Liver (tissue), 3 donors: ENCODE measurements around the gene DCTN1.

Source experiments
- FOXA1 ChIP-seq: IDR thresholded peaks from 2 replicates; pipeline ENCODE4 v1.6.1; 2016; ENCODE audit warnings: antibody characterized with exemption
- GABPA ChIP-seq, 2 donors: IDR thresholded peaks in 1 of 2; conservative IDR thresholded peaks in 1 of 2; 2 replicates each; pipeline ENCODE4 v1.6.1; 2016; ENCODE audit warnings: antibody characterized with exemption in 2 of 2, mild to moderate bottlenecking in 1 of 2, moderate library complexity in 1 of 2
- JUND ChIP-seq, 2 donors: IDR thresholded peaks; 2 replicates each; pipeline ENCODE4 v1.6.1; 2016; ENCODE audit warnings: antibody characterized with exemption in 2 of 2
- RAD21 ChIP-seq, 2 donors: IDR thresholded peaks; 2 replicates each; pipeline ENCODE4 v1.6.1; 2016; ENCODE audit warnings: antibody characterized with exemption in 2 of 2, mild to moderate bottlenecking in 2 of 2
- RXRA ChIP-seq, 2 donors: IDR thresholded peaks; 2 replicates each; pipeline ENCODE4 v1.6.1; 2017 to 2018; ENCODE audit warnings: antibody characterized with exemption in 2 of 2, mild to moderate bottlenecking in 1 of 2
- SP1 ChIP-seq: IDR thresholded peaks from 2 replicates; pipeline ENCODE4 v1.6.1; 2018; ENCODE audit warnings: antibody characterized with exemption, mild to moderate bottlenecking
- TAF1 ChIP-seq: conservative IDR thresholded peaks from 2 replicates; pipeline ENCODE4 v1.6.1; 2016; ENCODE audit warnings: antibody characterized with exemption, mild to moderate bottlenecking
- YY1 ChIP-seq: IDR thresholded peaks from 2 replicates; pipeline ENCODE4 v1.6.1; 2016; ENCODE audit warnings: antibody characterized with exemption, mild to moderate bottlenecking
- TF ChIP-seq, protein P1 (sequence below): fragments of 150-350 bp; IDR thresholded peaks from 2 replicates; pipeline ENCODE4 v1.5.1; 2017; ENCODE audit warnings: improper control_type of control experiment, low read depth, low read length; ENCODE audit not compliant: missing input control
- TF ChIP-seq, protein P2 (sequence below): IDR thresholded peaks from 2 replicates; pipeline ENCODE4 v1.6.1; 2016; ENCODE audit warnings: antibody characterized with exemption
- TF ChIP-seq, protein P3 (sequence below): IDR thresholded peaks from 2 replicates; pipeline ENCODE4 v1.6.1; 2016; ENCODE audit warnings: antibody characterized with exemption
- TF ChIP-seq, protein P4 (sequence below): IDR thresholded peaks from 2 replicates; pipeline ENCODE4 v1.6.1; 2016; ENCODE audit warnings: antibody characterized with exemption
- TF ChIP-seq, protein P5 (sequence below): IDR thresholded peaks from 2 replicates; pipeline ENCODE4 v1.6.1; 2016; ENCODE audit warnings: antibody characterized with exemption, mild to moderate bottlenecking
- donor health status: healthy.
- donor health status: healthy.

DNA sequence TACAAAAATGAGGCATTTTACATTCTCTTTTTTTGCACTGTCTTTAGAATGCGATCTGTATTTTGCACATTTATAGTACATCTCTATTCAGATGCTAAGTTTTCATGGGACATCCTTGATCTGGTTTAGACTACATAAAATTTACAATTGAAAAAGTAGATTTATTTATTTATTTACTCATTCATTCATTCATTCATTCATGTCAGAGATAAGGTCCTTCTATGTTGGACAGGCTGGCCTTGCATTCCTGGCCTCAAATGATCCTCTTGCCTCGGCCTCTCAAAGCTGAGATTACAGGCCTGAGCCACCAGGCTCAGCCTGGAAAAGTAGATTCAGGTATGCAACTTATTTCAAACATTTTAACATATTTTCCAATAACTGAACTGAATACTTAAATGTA, 16.0 kb upstream of the DCTN1 start:
- TF ChIP-seq, protein P1, sequence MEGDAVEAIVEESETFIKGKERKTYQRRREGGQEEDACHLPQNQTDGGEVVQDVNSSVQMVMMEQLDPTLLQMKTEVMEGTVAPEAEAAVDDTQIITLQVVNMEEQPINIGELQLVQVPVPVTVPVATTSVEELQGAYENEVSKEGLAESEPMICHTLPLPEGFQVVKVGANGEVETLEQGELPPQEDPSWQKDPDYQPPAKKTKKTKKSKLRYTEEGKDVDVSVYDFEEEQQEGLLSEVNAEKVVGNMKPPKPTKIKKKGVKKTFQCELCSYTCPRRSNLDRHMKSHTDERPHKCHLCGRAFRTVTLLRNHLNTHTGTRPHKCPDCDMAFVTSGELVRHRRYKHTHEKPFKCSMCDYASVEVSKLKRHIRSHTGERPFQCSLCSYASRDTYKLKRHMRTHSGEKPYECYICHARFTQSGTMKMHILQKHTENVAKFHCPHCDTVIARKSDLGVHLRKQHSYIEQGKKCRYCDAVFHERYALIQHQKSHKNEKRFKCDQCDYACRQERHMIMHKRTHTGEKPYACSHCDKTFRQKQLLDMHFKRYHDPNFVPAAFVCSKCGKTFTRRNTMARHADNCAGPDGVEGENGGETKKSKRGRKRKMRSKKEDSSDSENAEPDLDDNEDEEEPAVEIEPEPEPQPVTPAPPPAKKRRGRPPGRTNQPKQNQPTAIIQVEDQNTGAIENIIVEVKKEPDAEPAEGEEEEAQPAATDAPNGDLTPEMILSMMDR = no peak
- TF ChIP-seq JUND (IDR thresholded peaks at IDR 0.05) (no peak), GABPA (IDR thresholded peaks at IDR 0.05 in 1 of 2, conservative IDR thresholded peaks at IDR 0.05 in 1 of 2) (no peak), SP1 (no peak), YY1 (no peak), TAF1 (no peak), RAD21 (IDR thresholded peaks at IDR 0.05) (no peak), FOXA1 (no peak), RXRA (IDR thresholded peaks at IDR 0.05) (no peak)
- TF ChIP-seq, protein P2, sequence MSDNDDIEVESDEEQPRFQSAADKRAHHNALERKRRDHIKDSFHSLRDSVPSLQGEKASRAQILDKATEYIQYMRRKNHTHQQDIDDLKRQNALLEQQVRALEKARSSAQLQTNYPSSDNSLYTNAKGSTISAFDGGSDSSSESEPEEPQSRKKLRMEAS = no peak
- TF ChIP-seq, protein P3, sequence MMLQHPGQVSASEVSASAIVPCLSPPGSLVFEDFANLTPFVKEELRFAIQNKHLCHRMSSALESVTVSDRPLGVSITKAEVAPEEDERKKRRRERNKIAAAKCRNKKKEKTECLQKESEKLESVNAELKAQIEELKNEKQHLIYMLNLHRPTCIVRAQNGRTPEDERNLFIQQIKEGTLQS = no peak
- TF ChIP-seq, protein P4, sequence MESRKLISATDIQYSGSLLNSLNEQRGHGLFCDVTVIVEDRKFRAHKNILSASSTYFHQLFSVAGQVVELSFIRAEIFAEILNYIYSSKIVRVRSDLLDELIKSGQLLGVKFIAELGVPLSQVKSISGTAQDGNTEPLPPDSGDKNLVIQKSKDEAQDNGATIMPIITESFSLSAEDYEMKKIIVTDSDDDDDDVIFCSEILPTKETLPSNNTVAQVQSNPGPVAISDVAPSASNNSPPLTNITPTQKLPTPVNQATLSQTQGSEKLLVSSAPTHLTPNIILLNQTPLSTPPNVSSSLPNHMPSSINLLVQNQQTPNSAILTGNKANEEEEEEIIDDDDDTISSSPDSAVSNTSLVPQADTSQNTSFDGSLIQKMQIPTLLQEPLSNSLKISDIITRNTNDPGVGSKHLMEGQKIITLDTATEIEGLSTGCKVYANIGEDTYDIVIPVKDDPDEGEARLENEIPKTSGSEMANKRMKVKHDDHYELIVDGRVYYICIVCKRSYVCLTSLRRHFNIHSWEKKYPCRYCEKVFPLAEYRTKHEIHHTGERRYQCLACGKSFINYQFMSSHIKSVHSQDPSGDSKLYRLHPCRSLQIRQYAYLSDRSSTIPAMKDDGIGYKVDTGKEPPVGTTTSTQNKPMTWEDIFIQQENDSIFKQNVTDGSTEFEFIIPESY = no peak
- TF ChIP-seq, protein P5, sequence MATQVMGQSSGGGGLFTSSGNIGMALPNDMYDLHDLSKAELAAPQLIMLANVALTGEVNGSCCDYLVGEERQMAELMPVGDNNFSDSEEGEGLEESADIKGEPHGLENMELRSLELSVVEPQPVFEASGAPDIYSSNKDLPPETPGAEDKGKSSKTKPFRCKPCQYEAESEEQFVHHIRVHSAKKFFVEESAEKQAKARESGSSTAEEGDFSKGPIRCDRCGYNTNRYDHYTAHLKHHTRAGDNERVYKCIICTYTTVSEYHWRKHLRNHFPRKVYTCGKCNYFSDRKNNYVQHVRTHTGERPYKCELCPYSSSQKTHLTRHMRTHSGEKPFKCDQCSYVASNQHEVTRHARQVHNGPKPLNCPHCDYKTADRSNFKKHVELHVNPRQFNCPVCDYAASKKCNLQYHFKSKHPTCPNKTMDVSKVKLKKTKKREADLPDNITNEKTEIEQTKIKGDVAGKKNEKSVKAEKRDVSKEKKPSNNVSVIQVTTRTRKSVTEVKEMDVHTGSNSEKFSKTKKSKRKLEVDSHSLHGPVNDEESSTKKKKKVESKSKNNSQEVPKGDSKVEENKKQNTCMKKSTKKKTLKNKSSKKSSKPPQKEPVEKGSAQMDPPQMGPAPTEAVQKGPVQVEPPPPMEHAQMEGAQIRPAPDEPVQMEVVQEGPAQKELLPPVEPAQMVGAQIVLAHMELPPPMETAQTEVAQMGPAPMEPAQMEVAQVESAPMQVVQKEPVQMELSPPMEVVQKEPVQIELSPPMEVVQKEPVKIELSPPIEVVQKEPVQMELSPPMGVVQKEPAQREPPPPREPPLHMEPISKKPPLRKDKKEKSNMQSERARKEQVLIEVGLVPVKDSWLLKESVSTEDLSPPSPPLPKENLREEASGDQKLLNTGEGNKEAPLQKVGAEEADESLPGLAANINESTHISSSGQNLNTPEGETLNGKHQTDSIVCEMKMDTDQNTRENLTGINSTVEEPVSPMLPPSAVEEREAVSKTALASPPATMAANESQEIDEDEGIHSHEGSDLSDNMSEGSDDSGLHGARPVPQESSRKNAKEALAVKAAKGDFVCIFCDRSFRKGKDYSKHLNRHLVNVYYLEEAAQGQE = no peak
